GM23248 (cell line): Measurements from ENCODE around the gene PDIA5. TPM values are rescaled to one million over a fixed set of nuclear protein-coding genes. Genes with fewer than 3 reads are reported as not detected.

Experiments used
- DNase-seq: peaks from one replicate; pipeline ENCODE4 v3.0.0-alpha.2; 2015
- H2AFZ ChIP-seq: fragments of 200-600 bp; sonication (generic); 2 replicates; pipeline ENCODE4 v1.6.1; 2016; ENCODE audit warnings: antibody characterized with exemption
- H3F3A ChIP-seq: fragments of 200-600 bp; sonication (generic); 2 replicates; pipeline ENCODE4 v1.6.1; 2016; ENCODE audit warnings: mild to moderate bottlenecking, antibody characterized with exemption, mixed run types; ENCODE audit not compliant: insufficient read depth
- H3K27ac ChIP-seq: fragments of 200-600 bp; sonication (generic); 2 replicates; pipeline ENCODE4 v1.5.1; 2016; ENCODE audit warnings: mild to moderate bottlenecking
- H3K27me3 ChIP-seq: fragments of 200-600 bp; sonication (generic); replicated peaks from 2 replicates; pipeline ENCODE4 v1.6.1; 2016; ENCODE audit warnings: mild to moderate bottlenecking; ENCODE audit not compliant: insufficient read depth
- H3K36me3 ChIP-seq: fragments of 200-600 bp; sonication (generic); 2 replicates; pipeline ENCODE4 v1.6.1; 2016; ENCODE audit warnings: low read depth, mild to moderate bottlenecking
- H3K4me1 ChIP-seq: fragments of 200-600 bp; sonication (generic); 2 replicates; pipeline ENCODE4 v1.6.1; 2016; ENCODE audit warnings: mild to moderate bottlenecking; ENCODE audit not compliant: insufficient read depth
- H3K4me2 ChIP-seq: fragments of 200-600 bp; sonication (generic); one replicate; pipeline ENCODE4 v1.6.1; 2016; ENCODE audit warnings: mild to moderate bottlenecking; ENCODE audit not compliant: unreplicated experiment
- H3K4me3 ChIP-seq: fragments of 200-600 bp; sonication (generic); 2 replicates; pipeline ENCODE4 v1.5.1; 2016; ENCODE audit warnings: mild to moderate bottlenecking
- H3K79me2 ChIP-seq: fragments of 200-600 bp; sonication (generic); 2 replicates; pipeline ENCODE4 v1.6.1; 2016; ENCODE audit warnings: mild to moderate bottlenecking; ENCODE audit not compliant: insufficient read depth
- H3K9ac ChIP-seq: fragments of 200-600 bp; sonication (generic); 2 replicates; pipeline ENCODE4 v1.6.1; 2016; ENCODE audit warnings: mild to moderate bottlenecking
- H3K9me2 ChIP-seq: fragments of 200-600 bp; sonication (generic); 2 replicates; pipeline ENCODE4 v1.6.1; 2016; ENCODE audit warnings: mixed run types, mild to moderate bottlenecking, moderate library complexity; ENCODE audit not compliant: insufficient read depth
- H3K9me3 ChIP-seq: fragments of 200-600 bp; sonication (generic); one replicate; pipeline ENCODE4 v1.6.1; 2017; ENCODE audit warnings: low read depth
- H4K20me1 ChIP-seq: fragments of 200-600 bp; sonication (generic); 2 replicates; pipeline ENCODE4 v1.6.0; 2016; ENCODE audit not compliant: insufficient read depth
- EZH2 ChIP-seq: fragments of 200-600 bp; sonication (generic); IDR thresholded peaks from 2 replicates; pipeline ENCODE4 v1.6.1; 2018; ENCODE audit warnings: antibody characterized with exemption, mild to moderate bottlenecking; ENCODE audit not compliant: insufficient read depth, poor library complexity, severe bottlenecking
- EZH2phosphoT487 ChIP-seq: fragments of 200-600 bp; sonication (generic); IDR thresholded peaks from 2 replicates; pipeline ENCODE4 v1.6.1; 2018; ENCODE audit warnings: antibody characterized with exemption, moderate library complexity, mild to moderate bottlenecking, low read depth; ENCODE audit not compliant: insufficient read depth
- WGBS, 2 experiments: methylation state at CpG; one replicate each; pipeline ENCODE4 v1.1.6; 2015 to 2017; ENCODE audit warnings: low lambda C conversion rate in 2 of 2, low coverage in 1 of 2; ENCODE audit errors: missing lambda C conversion rate in 2 of 2; 5-methylcytosine and 5-hydroxymethylcytosine counted together
- in situ Hi-C: fragments of 300-500 bp; cut with MboI; formaldehyde crosslinking; loops from 2 replicates; pipeline ENCODE4 v1.15.0; 2020
- polyA plus RNA-seq: library from polyadenylated mRNA; unstranded; fragments of >200 nt; fragmentation: Nextera tagmentation; extraction: Ambion mirVana; gene quantifications from 2 replicates; pipeline ENCODE4 v1.2.1, GENCODE V29; 2016
- total RNA-seq: library from RNA; depleted of rRNA; stranded (reverse); fragments of >200 nt; shearing (Covaris generic); gene quantifications from 2 replicates; pipeline ENCODE4 v1.2.3, GENCODE V29; 2014

PDIA5 gene
- total and polyA plus RNA-seq, 2 experiments from 2014 or later: 49.1 to 57.3 TPM

- in situ Hi-C loops: no loop called here
- Histone ChIP-seq H4K20me1 (no peaks in the 10 kb centered on the region), H3K36me3 (peaks cover 6% of the 10 kb centered on the region; the same call in 1 of the 2 replicates)
These were observed 62.3 kb downstream of the PDIA5 start for GRCh38 chr3:123129092-123129491.

GRCh38 chr3:123129532-123129931, 62.7 kb downstream of the PDIA5 start:
- Histone ChIP-seq H3K9ac (no peak overlapping the region), H3K4me2 (no peak overlapping the region), H3K9me3 (no peaks in the 10 kb centered on the region), H3F3A (no peaks in the 10 kb centered on the region), H3K4me3 (no peak overlapping the region), H3K36me3 (peaks cover 6% of the 10 kb centered on the region; the same call in 1 of the 2 replicates), H3K9me2 (no peaks in the 10 kb centered on the region), H3K4me1 (no peaks in the 10 kb centered on the region), H3K79me2 (peaks cover 8% of the 10 kb centered on the region; the same call in 1 of the 2 replicates), H3K27ac (no peak overlapping the region), H3K27me3 (no peaks in the 10 kb centered on the region), H4K20me1 (no peaks in the 10 kb centered on the region), H2AFZ (no peak overlapping the region)
- DNase-seq: no peak
- in situ Hi-C loops: no loop called here
- TF ChIP-seq EZH2phosphoT487: no peak
- 96 to 100% methylated on average over 7 of the region's 7 CpGs for whole genome bisulfite sequencing, 2 experiments

More at GRCh38 chr3:123129092-123129491, 62.3 kb downstream of the PDIA5 start:
- TF ChIP-seq EZH2phosphoT487 (no peak), EZH2 (no peak)
- Histone ChIP-seq H3K9me3 (no peaks in the 10 kb centered on the region), H2AFZ (no peak overlapping the region), H3K4me1 (no peaks in the 10 kb centered on the region), H3K27me3 (no peaks in the 10 kb centered on the region), H3K9me2 (no peaks in the 10 kb centered on the region), H3K4me2 (no peak overlapping the region), H3F3A (no peaks in the 10 kb centered on the region), H3K27ac (no peak overlapping the region), H3K79me2 (peaks cover 8% of the 10 kb centered on the region; the same call in 1 of the 2 replicates), H3K9ac (no peak overlapping the region), H3K4me3 (no peak overlapping the region)
- WGBS, 2 experiments: 91 to 100% methylated on average over 3 of the region's 3 CpGs
- no peak for DNase-seq

DNA sequence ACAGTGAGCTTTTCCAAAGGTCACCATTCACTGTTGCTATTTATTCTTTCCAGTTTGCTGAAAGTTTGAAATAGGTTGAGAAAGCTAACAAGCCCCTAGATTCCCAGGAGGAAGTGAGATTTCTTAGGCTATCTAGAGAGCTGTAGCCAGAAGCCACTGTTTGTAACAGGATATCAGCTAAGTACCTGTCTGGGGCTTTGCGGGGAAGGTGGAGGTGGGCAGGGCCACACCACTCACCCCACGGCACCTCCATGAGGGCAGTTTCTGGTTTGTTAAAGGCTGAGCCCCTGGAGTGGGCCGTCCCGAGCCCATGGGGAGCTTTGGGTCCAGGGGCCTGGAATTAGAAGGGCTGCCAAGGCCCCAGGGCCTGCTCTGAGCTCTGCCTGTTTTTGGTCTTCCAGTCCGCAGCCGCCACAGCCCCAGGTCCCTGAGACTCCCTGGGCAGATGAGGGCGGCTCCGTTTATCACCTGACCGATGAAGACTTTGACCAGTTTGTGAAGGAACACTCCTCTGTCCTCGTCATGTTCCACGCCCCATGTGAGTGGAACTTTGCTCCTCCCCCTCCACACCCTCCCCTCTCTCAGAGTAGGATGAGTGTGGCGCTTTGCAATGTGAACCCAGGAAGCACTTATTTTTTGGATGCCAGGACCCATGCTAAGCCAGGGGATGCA, 63.4 kb downstream of the PDIA5 start:
- Histone ChIP-seq H3K4me3 (no peak overlapping the region), H3K9me3 (no peaks in the 10 kb centered on the region), H3K36me3 (peaks cover 3% of the 10 kb centered on the region; the same call in 1 of the 2 replicates), H3K27ac (no peak overlapping the region), H4K20me1 (no peaks in the 10 kb centered on the region), H2AFZ (no peak overlapping the region), H3K9me2 (no peaks in the 10 kb centered on the region), H3F3A (no peaks in the 10 kb centered on the region), H3K4me1 (no peaks in the 10 kb centered on the region), H3K9ac (no peak overlapping the region), H3K4me2 (no peak overlapping the region), H3K27me3 (no peaks in the 10 kb centered on the region), H3K79me2 (peaks cover 8% of the 10 kb centered on the region; the same call in 1 of the 2 replicates)
- no peak for DNase-seq
- TF ChIP-seq EZH2phosphoT487: no peak
- no peak for TF ChIP-seq EZH2
- in situ Hi-C loops: no loop called here
- WGBS, 2 experiments: 95 to 96% methylated on average over 12 of the region's 12 CpGs

DNA sequence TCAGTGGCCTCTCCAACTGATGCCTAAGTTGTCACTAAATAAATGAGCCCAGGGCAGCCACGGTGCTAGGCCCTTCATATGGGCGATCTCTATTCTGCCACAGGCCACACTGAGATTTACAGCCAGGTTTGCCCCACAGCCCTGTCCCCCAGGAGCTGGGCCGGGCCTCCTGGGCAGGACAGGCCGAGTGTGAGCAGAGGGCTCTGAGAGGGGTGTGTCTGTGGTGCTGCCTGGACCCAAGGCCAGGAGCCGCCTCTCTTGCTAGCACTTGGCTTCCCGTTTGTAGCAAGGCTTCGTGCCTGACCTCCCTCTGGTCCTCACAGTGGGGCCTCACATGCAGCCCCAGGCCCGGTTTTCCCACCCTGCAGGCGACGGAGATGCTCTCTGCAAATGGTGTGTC, 67.8 kb downstream of the PDIA5 start:
- Histone ChIP-seq H3K9me2 (no peaks in the 10 kb centered on the region), H3K79me2 (no peaks in the 10 kb centered on the region), H4K20me1 (no peaks in the 10 kb centered on the region), H3K9me3 (no peaks in the 10 kb centered on the region), H2AFZ (no peak overlapping the region), H3K9ac (no peak overlapping the region), H3K27ac (no peak overlapping the region), H3K4me3 (no peak overlapping the region), H3F3A (no peaks in the 10 kb centered on the region), H3K4me2 (no peak overlapping the region), H3K27me3 (no peaks in the 10 kb centered on the region), H3K4me1 (no peaks in the 10 kb centered on the region), H3K36me3 (peaks cover 9% of the 10 kb centered on the region; the same call in 1 of the 2 replicates)
- TF ChIP-seq EZH2phosphoT487: no peak
- TF ChIP-seq EZH2: no peak
- no peak for DNase-seq
- in situ Hi-C loops: no loop called here
- whole genome bisulfite sequencing, 2 experiments: 71 to 75% methylated on average over 10 of the region's 10 CpGs
